Urothelium cell line (cell line): ENCODE measurements around the gene CDC25B.
A peak's percentile ranks its signal among the peaks of the same experiment; 100 is the strongest.
"Not testable (repeated sequence)": the region's sequence is repeated elsewhere in the genome, so short reads cannot be mapped to it uniquely, and the experiment has no call there.

Source experiments
- DNase-seq: peaks from one replicate; pipeline ENCODE4 v3.0.0; 2011; ENCODE audit warnings: low spot score, mixed read lengths
- FAIRE-seq: peaks from 2 replicates; lab custom pipeline; 2011; peaks lifted over from hg19 to GRCh38; lab: Jason Lieb, UNC

The CDC25B gene

GRCh38 chr20:3784216-3784853, 11.8 kb upstream of the CDC25B start:
- no peak for DNase-seq
- no peak for FAIRE-seq

- peak; percentile 13 for FAIRE-seq
Observed at GRCh38 chr20:3784863-3785239, 11.3 kb upstream of the CDC25B start.

GRCh38 chr20:3785240-3786125, 10.6 kb upstream of the CDC25B start:
- peak; percentile 20 for DNase-seq
- no peak for FAIRE-seq

More at GRCh38 chr20:3784863-3785239, 11.3 kb upstream of the CDC25B start:
- no peak for DNase-seq

GRCh38 chr20:3786126-3786484, 10.0 kb upstream of the CDC25B start:
- FAIRE-seq (peak; percentile 88), DNase-seq (peak; percentile 33)

GRCh38 chr20:3786665-3787323, 9.3 kb upstream of the CDC25B start, which contains the start of gene CENPB:
Gene CENPB, minus strand, starts transcription at chr20:3786740. Its CDS starts 257 bp downstream, at chr20:3786483.
- FAIRE-seq (peak; percentile 88), DNase-seq (peak; percentile 93)

GRCh38 chr20:3787324-3788014, 8.6 kb upstream of the CDC25B start:
- no peak for FAIRE-seq
- no peak for DNase-seq

- no peak for DNase-seq
- FAIRE-seq = no peak
Observed at GRCh38 chr20:3788685-3789155, 7.4 kb upstream of the CDC25B start.

- FAIRE-seq, DNase-seq: not testable (repeated sequence)
Observed at GRCh38 chr20:3789201-3789600, 6.9 kb upstream of the CDC25B start.

- not testable (repeated sequence) for FAIRE-seq, DNase-seq
Observed at GRCh38 chr20:3794168-3794567, 1.9 kb upstream of the CDC25B start.

GRCh38 chr20:3794701-3795420, 1.2 kb upstream of the CDC25B start:
- FAIRE-seq = no peak
- DNase-seq = no peak

GRCh38 chr20:3796477-3797225, 541 bp downstream of the CDC25B start:
- FAIRE-seq (no peak), DNase-seq (no peak)

- FAIRE-seq (no peak), DNase-seq (no peak)
Observed at GRCh38 chr20:3797226-3797545, 1.1 kb downstream of the CDC25B start.

- DNase-seq (no peak), FAIRE-seq (no peak)
Observed at GRCh38 chr20:3797592-3798372, 1.7 kb downstream of the CDC25B start.

GRCh38 chr20:3798373-3798768, 2.3 kb downstream of the CDC25B start:
- no peak for FAIRE-seq
- DNase-seq = no peak

- no peak for FAIRE-seq
Observed at GRCh38 chr20:3798908-3799248, 2.8 kb downstream of the CDC25B start.

GRCh38 chr20:3800256-3800877, 4.3 kb downstream of the CDC25B start:
- FAIRE-seq (no peak), DNase-seq (no peak)

More at GRCh38 chr20:3798908-3799248, 2.8 kb downstream of the CDC25B start:
- no peak for DNase-seq

- FAIRE-seq (no peak), DNase-seq (no peak)
Observed at GRCh38 chr20:3800878-3801260, 4.8 kb downstream of the CDC25B start.

GRCh38 chr20:3801299-3801698, 5.2 kb downstream of the CDC25B start:
- DNase-seq (no peak), FAIRE-seq (no peak)
